Rectal smooth muscle tissue (tissue), 1 donor: Measurements from ENCODE around the gene WLS.

Experiments
- H3K27ac ChIP-seq: one replicate; pipeline ENCODE4 v1.7.0; 2013; ENCODE audit warnings: low read depth, low read length, inconsistent platforms
- H3K27me3 ChIP-seq: one replicate; pipeline ENCODE4 v1.7.0; 2013; ENCODE audit warnings: low read length; ENCODE audit not compliant: control insufficient read depth, insufficient read depth
- H3K36me3 ChIP-seq: one replicate; pipeline ENCODE4 v1.7.0; 2013; ENCODE audit warnings: low read length; ENCODE audit not compliant: control insufficient read depth, insufficient read depth
- H3K4me1 ChIP-seq: one replicate; pipeline ENCODE4 v1.7.0; 2013; ENCODE audit warnings: low read length; ENCODE audit not compliant: control insufficient read depth, insufficient read depth
- H3K4me3 ChIP-seq: one replicate; pipeline ENCODE4 v1.7.0; 2013; ENCODE audit warnings: low read length
- H3K9ac ChIP-seq: one replicate; pipeline ENCODE4 v1.7.0; 2013; ENCODE audit warnings: low read length

Gene WLS

DNA sequence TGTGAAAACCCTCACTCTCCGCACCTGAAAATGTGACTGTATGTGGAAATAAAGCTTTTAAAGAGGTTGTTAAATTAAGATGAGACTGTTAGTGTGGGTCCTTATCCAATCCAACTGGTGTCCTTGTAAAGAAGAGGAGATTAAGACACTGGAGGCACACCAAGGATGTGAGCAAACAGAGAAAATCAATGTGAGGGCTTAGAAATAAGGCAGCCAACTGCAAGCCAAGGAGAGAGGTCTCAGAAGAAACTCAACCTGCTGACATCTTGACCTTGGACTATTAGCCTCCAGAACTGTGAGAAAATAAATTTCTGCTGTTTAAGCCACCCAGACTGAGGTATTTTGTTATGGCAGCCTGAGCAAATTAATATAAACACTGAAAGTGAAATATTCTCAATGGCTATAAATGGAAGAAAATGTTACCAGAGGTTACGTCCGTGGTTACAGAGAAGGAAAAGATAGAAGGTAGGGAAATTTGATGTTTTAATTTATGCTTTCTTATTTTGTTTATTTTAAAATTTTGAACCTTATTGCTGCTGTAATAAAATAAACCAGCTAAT lies 22.4 kb upstream of the WLS start:
- H3K27ac ChIP-seq, result peak overlapping the region; percentile 28

DNA sequence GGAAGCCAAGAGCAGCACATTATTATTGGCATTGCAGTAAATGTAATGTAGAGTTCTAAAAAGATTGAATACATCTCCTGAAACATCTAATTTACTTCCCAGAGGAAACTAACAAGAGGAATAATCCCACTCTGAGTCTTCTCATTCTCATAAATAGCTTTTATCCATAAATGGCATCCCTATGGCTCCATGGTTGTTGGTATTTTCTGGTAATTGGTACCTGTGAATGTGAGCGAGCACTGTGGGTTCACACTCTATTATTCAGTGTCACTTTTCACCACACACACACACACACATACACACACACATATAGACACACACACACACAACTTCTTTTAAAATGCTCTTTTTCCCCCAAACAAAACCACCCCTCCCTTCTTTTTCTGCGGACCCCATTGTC lies 4.7 kb upstream of the WLS start:
- no peak overlapping the region for H3K27ac ChIP-seq
- no peaks in the 10 kb centered on the region for H3K36me3 ChIP-seq
- no peaks in the 10 kb centered on the region for H3K27me3 ChIP-seq
- peaks cover 4% of the 10 kb centered on the region for H3K4me1 ChIP-seq
- H3K9ac ChIP-seq, result no peak overlapping the region
- H3K4me3 ChIP-seq, result no peak overlapping the region

More for the DNA sequence above, 22.4 kb upstream of the WLS start:
- H3K27me3 ChIP-seq, result no peaks in the 10 kb centered on the region
- H3K9ac ChIP-seq, result no peak overlapping the region
- no peaks in the 10 kb centered on the region for H3K36me3 ChIP-seq
- H3K4me1 ChIP-seq, result peaks cover 8% of the 10 kb centered on the region
- no peak overlapping the region for H3K4me3 ChIP-seq

DNA sequence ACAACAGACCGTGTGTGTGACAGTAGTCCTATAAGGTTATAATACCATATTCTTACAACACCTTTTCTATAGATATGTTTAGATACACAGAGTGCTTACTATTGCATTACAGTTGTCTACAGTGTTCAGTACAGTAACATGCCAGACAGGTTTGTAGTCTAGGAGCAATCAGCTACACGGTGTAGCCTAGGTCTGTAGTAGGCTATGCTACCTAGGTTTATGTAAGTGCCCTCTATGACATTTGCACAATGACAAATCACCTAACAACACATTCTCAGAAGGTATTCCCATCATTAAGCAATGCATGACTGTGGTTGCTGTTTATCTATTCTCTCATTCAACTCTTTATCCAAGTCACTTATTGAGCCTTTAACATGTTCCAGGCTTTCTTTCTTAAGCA lies 1.8 kb upstream of the WLS start:
- H3K4me3 ChIP-seq, result no peak overlapping the region
- no peak overlapping the region for H3K27ac ChIP-seq
- H3K9ac ChIP-seq, result no peak overlapping the region
- no peaks in the 10 kb centered on the region for H3K36me3 ChIP-seq
- peaks cover 4% of the 10 kb centered on the region for H3K4me1 ChIP-seq
- no peaks in the 10 kb centered on the region for H3K27me3 ChIP-seq

DNA sequence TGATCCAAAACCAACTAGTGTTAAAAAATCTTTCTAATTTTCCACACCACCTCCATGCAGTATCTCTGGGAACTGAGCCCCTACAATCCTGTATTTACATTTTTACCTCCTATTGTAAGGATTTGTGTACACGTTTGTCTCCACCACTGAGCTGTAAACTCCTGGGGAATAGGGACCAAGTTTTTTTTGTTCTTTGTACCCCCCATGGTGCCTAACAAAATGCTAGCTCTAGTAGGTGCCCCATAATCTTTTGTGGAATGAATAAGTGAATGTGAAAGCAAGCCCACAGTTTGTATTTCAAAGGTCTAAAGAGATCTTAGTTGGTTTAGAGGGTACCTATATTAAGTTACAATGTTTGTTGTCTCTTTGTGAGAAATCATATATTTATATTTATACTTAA lies 879 bp upstream of the WLS start:
- peaks cover 5% of the 10 kb centered on the region for H3K4me1 ChIP-seq
- no peaks in the 10 kb centered on the region for H3K27me3 ChIP-seq
- peak overlapping the region; percentile 85 for H3K4me3 ChIP-seq
- H3K9ac ChIP-seq, result no peak overlapping the region
- no peaks in the 10 kb centered on the region for H3K36me3 ChIP-seq
- H3K27ac ChIP-seq, result peak overlapping the region; percentile 97

DNA sequence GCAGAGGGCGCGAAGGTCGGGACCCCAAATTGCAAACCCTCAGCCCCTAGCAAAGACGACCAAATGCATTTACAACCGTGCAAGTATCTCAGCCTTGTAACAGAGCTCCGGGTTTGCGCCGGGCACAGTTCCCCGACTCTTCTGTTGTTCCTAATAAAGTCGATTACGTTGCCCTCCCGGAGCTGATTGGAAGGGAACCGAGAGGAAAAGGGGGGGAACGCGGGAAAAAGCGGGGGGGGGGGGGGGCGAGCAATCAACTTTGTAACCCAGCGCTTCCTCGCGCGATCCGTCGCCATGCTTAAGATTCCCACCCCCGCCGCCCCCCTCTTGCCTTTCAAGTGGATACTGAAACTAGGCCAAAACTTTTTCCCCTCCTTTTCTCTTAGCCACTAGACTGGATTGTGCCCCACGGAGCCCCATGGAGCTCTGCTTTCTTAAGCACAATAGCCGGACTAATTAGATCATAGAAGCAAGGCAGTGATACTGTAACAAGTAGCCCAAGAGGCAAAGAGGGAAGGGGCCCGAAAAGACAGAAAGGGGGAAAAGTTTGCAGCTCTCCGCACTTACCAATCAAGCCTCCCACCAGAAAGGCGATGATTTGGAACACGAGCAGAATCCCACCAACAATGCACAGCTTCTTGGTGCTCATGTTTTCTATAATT lies 565 bp downstream of the WLS start:
- peak overlapping the region; percentile 74 for H3K9ac ChIP-seq
- no peaks in the 10 kb centered on the region for H3K36me3 ChIP-seq
- peaks cover 6% of the 10 kb centered on the region for H3K4me1 ChIP-seq
- H3K4me3 ChIP-seq, result peak overlapping the region; percentile 85
- no peaks in the 10 kb centered on the region for H3K27me3 ChIP-seq
- peak overlapping the region; percentile 97 for H3K27ac ChIP-seq

DNA sequence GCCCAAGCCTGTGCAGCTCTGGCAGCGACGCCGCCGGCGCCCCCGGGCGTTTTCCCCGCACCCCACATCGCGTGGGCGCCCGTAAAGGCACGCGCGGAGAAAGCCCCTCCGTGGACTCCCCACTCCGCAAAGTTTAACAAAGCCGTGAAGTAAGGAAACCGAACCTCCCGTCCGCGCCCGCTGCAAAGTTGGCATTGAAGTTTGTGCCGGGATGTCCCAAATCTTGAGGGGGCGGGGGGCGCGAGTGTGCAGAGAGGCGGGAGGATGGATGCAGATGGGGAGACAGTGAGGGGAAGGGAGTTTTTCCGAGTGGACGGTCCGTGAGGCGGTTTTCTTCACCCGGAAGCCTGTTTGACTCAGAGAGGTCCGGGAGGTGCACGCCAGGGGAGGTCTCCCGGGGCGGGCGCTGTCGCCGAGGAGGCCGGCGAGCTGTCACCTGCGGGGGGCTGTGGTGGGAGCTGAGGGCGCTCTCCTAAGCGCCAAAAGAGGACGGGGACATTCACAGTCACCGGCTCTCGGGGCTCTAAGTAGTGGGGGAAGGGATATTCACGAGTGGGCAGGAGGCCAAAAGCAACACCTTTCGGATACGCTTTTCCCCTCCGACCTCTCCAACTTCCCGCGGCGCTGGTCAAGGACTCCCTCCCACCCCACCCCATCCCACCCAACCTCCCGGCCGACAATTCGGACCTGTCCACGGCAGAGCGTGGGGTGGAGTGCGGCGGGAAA lies 1.3 kb downstream of the WLS start:
- Histone ChIP-seq H3K27me3 (no peaks in the 10 kb centered on the region), H3K4me3 (peak overlapping the region; percentile 85), H3K36me3 (no peaks in the 10 kb centered on the region), H3K4me1 (peaks cover 6% of the 10 kb centered on the region), H3K27ac (peak overlapping the region; percentile 97), H3K9ac (peak overlapping the region; percentile 24)

DNA sequence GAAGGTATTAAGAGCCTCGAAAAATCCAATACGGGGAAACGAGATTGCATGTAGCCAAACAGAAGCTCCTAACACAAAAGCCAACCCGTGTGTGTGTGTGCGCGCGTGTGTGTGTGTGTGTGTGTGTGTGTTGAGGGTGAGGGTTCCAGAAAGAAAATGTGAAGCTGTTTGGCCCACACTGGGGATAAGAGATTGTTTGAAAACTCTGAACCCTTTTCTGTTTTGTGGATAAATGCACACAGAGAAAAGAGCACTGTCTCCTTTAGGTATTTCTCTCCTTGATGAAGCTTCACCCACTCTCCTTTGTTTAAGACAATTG lies 1.9 kb downstream of the WLS start:
- Histone ChIP-seq H3K27me3 (no peaks in the 10 kb centered on the region), H3K4me1 (peaks cover 6% of the 10 kb centered on the region), H3K4me3 (peak overlapping the region; percentile 85), H3K36me3 (no peaks in the 10 kb centered on the region), H3K9ac (peak overlapping the region; percentile 24), H3K27ac (peak overlapping the region; percentile 97)

DNA sequence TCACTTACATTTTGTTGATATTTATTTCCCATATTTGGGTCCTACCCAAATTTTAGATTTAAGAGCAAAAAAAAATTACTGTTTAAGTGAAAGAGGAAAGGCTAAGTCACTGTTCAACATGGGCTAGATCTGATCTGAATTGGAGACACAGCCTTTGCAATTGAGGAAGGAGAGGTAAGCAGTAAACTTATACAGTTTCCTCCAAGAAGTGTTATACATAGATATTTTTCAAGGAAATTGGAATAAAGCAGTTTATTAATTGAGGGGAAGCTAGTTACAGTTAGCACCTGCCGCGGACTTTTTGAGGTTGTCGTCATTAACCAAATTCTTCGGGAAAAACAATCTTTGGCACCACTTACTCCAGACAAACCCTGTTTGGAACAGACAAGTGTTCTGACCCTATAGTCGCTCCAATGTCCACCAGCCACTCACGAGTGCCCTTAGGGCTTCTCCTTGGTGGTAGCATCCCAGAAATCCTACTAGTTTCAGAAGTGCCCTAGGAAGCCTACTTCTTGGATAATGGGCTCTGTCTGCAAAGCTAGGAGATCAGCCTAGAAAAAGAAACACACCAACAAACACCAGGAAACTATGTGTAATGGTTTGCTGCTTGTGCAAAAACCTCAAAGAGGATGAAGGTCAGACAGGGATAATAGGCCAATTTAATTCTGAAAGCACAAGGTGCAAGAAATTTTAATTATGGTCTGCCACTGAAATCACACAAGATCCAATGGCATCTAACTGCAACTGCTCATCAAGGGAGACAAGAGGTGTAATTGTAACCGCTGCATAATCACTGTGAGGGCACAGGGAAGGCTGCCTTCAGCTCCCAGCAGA lies 2.5 kb downstream of the WLS start:
- Histone ChIP-seq H3K4me1 (peaks cover 6% of the 10 kb centered on the region), H3K36me3 (no peaks in the 10 kb centered on the region), H3K27me3 (no peaks in the 10 kb centered on the region), H3K4me3 (peak overlapping the region; percentile 85), H3K27ac (peak overlapping the region; percentile 97), H3K9ac (peak overlapping the region; percentile 24)

DNA sequence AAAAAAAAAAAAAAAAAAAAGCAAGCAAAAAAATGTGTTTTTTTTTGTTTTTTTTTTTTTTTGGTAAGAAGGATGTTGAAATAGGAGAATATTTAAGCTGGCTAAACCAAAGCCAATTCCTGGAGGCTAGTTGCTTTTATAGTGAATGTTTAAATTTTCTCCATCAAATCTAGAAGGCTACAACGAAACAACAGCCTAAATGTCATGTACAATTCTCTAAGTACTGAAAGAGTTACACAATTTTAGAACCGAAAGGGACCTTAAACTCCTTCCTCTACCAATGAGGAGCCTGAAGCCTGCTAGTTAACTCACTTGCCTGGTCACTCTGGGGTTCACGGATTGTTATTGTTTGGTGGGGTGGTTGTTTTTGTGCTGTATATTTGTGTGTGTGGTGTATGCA lies 3.5 kb downstream of the WLS start:
- Histone ChIP-seq H3K4me1 (peaks cover 14% of the 10 kb centered on the region), H3K27me3 (no peaks in the 10 kb centered on the region), H3K27ac (peak overlapping the region; percentile 97), H3K4me3 (peak overlapping the region; percentile 85), H3K9ac (no peak overlapping the region), H3K36me3 (no peaks in the 10 kb centered on the region)

DNA sequence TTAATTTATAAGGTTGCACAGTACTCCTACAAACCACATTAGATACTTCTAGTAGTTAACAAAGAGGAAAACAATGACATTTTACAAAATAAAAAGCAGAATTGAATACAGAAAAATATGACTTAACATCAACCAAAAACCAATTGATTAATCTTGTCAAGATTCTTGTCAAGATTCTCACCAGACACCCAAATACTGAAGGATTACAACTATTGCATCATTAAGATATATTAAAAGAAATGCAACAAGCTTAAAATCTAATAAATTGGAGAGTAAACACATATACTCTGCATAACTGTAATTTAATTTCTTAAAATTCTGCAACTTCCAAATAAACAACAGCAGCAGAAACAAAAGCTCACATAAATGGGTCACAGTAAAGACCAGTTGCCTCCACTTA lies 4.7 kb downstream of the WLS start:
- peaks cover 11% of the 10 kb centered on the region for H3K4me1 ChIP-seq
- no peak overlapping the region for H3K4me3 ChIP-seq
- H3K36me3 ChIP-seq, result no peaks in the 10 kb centered on the region
- H3K9ac ChIP-seq, result no peak overlapping the region
- no peaks in the 10 kb centered on the region for H3K27me3 ChIP-seq
- no peak overlapping the region for H3K27ac ChIP-seq

DNA sequence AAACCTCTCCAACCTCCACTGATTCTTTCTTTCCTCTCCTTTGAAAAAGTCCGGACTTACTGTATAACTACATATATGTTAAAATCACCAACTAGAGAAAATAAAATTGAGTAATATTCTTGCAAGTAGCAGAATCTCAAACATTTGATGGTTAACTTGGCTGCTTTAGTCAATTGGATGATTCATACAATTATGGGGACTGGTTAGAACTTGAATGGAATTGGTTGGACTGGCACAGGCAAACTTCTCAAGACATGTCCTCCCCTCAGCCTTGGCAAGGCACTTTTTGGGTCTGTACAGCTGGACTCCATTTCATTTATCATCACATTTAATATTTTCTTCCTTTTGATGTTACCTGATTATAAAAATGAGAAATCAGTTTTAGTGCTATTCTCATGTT lies 6.5 kb downstream of the WLS start:
- Histone ChIP-seq H3K4me3 (no peak overlapping the region), H3K36me3 (no peaks in the 10 kb centered on the region), H3K9ac (no peak overlapping the region), H3K27ac (no peak overlapping the region), H3K27me3 (no peaks in the 10 kb centered on the region), H3K4me1 (peaks cover 21% of the 10 kb centered on the region)

DNA sequence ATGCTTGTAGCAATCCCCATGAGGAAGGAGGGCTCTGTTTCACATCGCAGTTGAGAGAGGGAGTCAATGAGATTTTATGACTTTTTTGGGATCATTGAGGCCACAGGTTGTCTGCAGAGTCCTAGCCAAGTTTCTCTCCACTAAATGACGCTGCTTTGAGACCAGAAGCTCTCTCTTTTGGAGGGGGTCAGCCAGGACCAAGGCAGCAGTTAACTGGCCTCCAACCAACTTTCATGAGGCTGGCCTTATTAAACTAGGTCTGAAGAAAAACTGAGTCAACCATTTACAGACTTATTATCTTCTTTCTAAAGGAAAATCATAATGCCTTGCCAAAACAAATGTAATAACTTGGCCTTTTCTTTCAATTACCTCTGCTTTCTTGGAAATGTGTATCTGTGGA lies 8.6 kb downstream of the WLS start:
- Histone ChIP-seq H3K27ac (peak overlapping the region; percentile 3), H3K36me3 (no peaks in the 10 kb centered on the region), H3K4me1 (peaks cover 23% of the 10 kb centered on the region), H3K9ac (no peak overlapping the region), H3K27me3 (no peaks in the 10 kb centered on the region), H3K4me3 (no peak overlapping the region)
